Lower leg skin (tissue), 3 donors: Measurements from ENCODE around the gene FAM13A.

Experiments
- POLR2A ChIP-seq, 2 donors: fragments of 450-650 bp; IDR thresholded peaks; one replicate each; pipeline ENCODE4 v1.6.1; 2016 to 2017; ENCODE audit warnings: antibody characterized with exemption in 2 of 2, mild to moderate bottlenecking in 1 of 2, moderate library complexity in 1 of 2
- TF ChIP-seq, protein P1 (sequence below), 3 donors: fragments of 450-650 bp; IDR thresholded peaks; one replicate each; pipeline ENCODE4 v1.5.1; 2016; ENCODE audit warnings: antibody characterized with exemption in 3 of 3, mild to moderate bottlenecking in 3 of 3, moderate library complexity in 2 of 3

DNA sequence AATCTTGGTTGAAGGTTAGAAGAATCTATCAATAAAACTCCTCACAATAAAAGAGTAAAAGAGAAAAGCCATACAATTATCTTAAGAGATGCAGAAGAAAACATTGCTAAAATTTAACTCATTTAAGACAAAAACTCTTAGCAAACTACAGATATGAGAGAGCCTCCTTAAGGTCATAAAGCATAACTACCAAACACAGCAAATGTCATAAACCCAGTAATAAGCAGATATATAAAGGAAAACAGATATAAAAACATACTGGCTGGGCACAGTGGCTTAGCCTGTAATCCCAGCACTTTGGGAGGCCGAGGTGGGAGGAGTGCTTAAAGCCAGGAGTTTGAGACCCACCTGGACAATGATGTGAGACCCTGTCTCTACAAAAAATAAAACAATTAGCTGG is 165.3 kb downstream of the FAM13A start:
- TF ChIP-seq, protein P1, sequence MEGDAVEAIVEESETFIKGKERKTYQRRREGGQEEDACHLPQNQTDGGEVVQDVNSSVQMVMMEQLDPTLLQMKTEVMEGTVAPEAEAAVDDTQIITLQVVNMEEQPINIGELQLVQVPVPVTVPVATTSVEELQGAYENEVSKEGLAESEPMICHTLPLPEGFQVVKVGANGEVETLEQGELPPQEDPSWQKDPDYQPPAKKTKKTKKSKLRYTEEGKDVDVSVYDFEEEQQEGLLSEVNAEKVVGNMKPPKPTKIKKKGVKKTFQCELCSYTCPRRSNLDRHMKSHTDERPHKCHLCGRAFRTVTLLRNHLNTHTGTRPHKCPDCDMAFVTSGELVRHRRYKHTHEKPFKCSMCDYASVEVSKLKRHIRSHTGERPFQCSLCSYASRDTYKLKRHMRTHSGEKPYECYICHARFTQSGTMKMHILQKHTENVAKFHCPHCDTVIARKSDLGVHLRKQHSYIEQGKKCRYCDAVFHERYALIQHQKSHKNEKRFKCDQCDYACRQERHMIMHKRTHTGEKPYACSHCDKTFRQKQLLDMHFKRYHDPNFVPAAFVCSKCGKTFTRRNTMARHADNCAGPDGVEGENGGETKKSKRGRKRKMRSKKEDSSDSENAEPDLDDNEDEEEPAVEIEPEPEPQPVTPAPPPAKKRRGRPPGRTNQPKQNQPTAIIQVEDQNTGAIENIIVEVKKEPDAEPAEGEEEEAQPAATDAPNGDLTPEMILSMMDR (IDR thresholded peaks at IDR 0.05) = no peak
- TF ChIP-seq POLR2A (IDR thresholded peaks at IDR 0.05) = no peak
